IPS-20b (cell line): ENCODE results near the gene A2ML1.
A peak's percentile ranks its signal among the peaks of the same experiment; 100 is the strongest.
"Not testable (repeated sequence)": the region's sequence is repeated elsewhere in the genome, so short reads cannot be mapped to it uniquely, and the experiment has no call there.

Experiments
- H3K27ac ChIP-seq: one replicate; pipeline ENCODE4 v1.5.1; 2013; ENCODE audit warnings: low read length
- H3K27me3 ChIP-seq: 2 replicates; pipeline ENCODE4 v1.6.1; 2013; ENCODE audit warnings: mild to moderate bottlenecking, low read length, inconsistent platforms; ENCODE audit not compliant: insufficient read depth
- H3K36me3 ChIP-seq: 2 replicates; pipeline ENCODE4 v1.6.1; 2013; ENCODE audit warnings: low read depth, mild to moderate bottlenecking, inconsistent platforms, low read length, moderate library complexity; ENCODE audit not compliant: insufficient read depth
- H3K4me1 ChIP-seq: 2 replicates; pipeline ENCODE4 v1.6.1; 2013; ENCODE audit warnings: mild to moderate bottlenecking, control low read depth, inconsistent platforms, low read length, moderate library complexity; ENCODE audit not compliant: insufficient read depth
- H3K4me3 ChIP-seq: 2 replicates; pipeline ENCODE4 v1.5.1; 2013; ENCODE audit warnings: mild to moderate bottlenecking, low read length, inconsistent platforms
- H3K9ac ChIP-seq: 2 replicates; pipeline ENCODE4 v1.6.1; 2013; ENCODE audit warnings: low read depth, mild to moderate bottlenecking, inconsistent platforms, low read length, moderate library complexity
- H3K9me3 ChIP-seq: 2 replicates; pipeline ENCODE4 v1.6.1; 2013; ENCODE audit warnings: mild to moderate bottlenecking, low read depth, low read length, inconsistent platforms; ENCODE audit not compliant: insufficient read depth

A2ML1 gene

DNA sequence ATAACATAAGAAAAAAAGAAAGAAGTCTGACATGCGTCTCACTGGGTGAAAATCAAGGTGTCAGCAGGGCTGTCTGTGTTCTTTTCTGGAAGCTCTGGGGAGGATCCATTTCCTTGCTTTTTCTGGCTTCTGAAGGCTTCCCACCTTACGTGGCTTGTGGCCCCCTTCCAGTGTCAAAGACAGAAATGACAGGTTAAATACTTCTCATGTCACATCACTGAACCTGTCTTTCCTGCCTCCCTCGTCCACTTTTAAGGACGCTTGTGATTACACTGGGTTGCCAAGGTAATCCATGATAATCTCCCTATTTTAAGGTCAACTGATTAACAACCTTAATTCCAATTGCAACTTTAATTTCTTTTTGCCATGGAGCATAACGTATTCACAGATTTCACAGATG lies 87.3 kb downstream of the A2ML1 start:
- H3K4me3 ChIP-seq = no peak overlapping the region
- H3K9ac ChIP-seq = peak overlapping the region; percentile 95; the same call in 1 of the 2 replicates
- no peaks in the 10 kb centered on the region for H3K36me3 ChIP-seq
- H3K27me3 ChIP-seq = no peaks in the 10 kb centered on the region
- H3K27ac ChIP-seq = peak overlapping the region; percentile 97
- H3K9me3 ChIP-seq = no peaks in the 10 kb centered on the region
- peaks cover 48% of the 10 kb centered on the region for H3K4me1 ChIP-seq

DNA sequence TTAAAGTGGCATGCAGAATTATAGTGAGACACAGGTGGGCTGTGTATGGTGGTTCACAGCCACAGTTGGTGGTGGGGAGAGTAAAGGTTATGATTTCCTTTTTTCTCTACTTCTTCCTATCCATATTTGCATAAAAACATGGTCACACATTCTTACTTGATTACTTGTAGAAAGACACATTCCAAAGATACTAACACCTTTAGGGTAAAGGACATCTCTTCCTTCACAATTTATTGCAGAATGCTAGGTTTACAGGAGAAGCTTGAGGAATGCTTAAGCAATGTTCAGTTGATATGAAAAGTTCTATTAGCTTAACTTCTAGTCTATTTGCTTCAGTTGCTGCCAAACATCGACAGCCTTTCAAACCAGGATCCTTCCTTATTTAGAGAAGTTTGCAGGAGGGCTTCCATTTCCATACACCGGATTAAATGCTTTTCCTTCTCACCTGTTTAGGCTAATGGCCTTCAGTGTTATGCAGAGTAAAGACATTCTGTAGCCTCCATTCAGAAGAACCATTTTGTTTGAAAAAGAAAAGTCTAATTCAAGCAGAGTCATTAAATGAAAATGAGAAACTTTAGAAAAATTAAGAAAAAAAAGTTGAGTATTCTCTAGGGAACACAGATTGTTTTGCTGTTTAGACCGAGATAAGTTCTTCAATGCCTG lies 89.3 kb downstream of the A2ML1 start:
- Histone ChIP-seq H3K4me3 (peak overlapping the region; percentile 81), H3K27me3 (no peaks in the 10 kb centered on the region), H3K9me3 (no peaks in the 10 kb centered on the region), H3K4me1 (peaks cover 44% of the 10 kb centered on the region), H3K9ac (peak overlapping the region; percentile 95), H3K36me3 (peaks cover 15% of the 10 kb centered on the region; the same call in 1 of the 2 replicates), H3K27ac (peak overlapping the region; percentile 97)

DNA sequence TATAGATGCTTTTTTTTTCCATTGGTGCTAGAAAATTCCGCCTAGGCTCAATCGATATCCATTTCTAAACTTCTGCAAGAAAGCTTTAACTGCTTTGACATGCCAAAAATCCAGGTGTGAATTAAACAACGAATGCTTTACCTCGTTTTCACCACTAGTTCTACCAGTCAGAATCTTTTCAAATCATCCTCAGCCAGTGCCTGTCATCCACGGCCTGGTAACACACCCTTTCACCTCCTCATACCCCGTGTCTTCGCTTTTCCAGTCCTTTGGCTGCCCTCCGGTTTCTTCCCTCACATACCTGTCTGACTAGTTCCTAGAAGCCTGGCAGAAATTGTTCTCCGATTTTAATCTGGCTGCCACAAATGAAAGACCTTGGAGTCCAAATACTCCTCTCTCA lies 90.5 kb downstream of the A2ML1 start:
- peaks cover 26% of the 10 kb centered on the region for H3K36me3 ChIP-seq
- peak overlapping the region; percentile 97 for H3K27ac ChIP-seq
- no peaks in the 10 kb centered on the region for H3K27me3 ChIP-seq
- peaks cover 35% of the 10 kb centered on the region for H3K4me1 ChIP-seq
- no peaks in the 10 kb centered on the region for H3K9me3 ChIP-seq
- peak overlapping the region; percentile 95 for H3K9ac ChIP-seq
- H3K4me3 ChIP-seq = peak overlapping the region; percentile 81

DNA sequence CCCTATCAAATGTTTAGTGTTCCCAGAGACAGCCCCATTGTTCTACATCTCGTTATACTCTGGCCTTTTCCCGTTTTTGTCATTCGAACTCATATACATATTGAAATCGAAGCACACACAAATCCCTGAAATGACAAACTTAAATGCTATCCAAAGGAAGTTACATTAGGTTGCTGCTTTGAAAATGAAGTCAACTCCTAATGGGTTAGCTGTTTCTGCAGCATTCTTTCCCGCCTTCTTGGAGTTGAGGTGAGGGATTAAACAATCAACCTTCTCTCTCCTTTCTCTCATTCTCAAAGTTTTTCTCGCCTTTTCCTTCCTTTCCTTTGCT lies 91.2 kb downstream of the A2ML1 start:
- Histone ChIP-seq H3K36me3 (peaks cover 34% of the 10 kb centered on the region), H3K9me3 (no peaks in the 10 kb centered on the region), H3K27ac (peak overlapping the region; percentile 97)

GRCh38 chr12:8914033-8914715 lies 91.8 kb downstream of the A2ML1 start, which contains the start of gene PHC1:
Gene PHC1 (plus strand): TSS chr12:8914509. CDS start chr12:8917678, 3,169 bp downstream.
- H3K9ac ChIP-seq = peak within 1 kb of the TSS; percentile 95
- H3K9me3 ChIP-seq, H3K27me3 ChIP-seq: not testable (repeated sequence)
- H3K4me1 ChIP-seq = peaks cover 35% of the 10 kb centered on the region
- peaks cover 39% of the 10 kb centered on the region for H3K36me3 ChIP-seq
- H3K27ac ChIP-seq = peak within 1 kb of the TSS; percentile 97
- peak within 1 kb of the TSS; percentile 96 for H3K4me3 ChIP-seq

More for the DNA sequence above, 91.2 kb downstream of the A2ML1 start:
- H3K4me3 ChIP-seq = peak overlapping the region; percentile 81
- peaks cover 35% of the 10 kb centered on the region for H3K4me1 ChIP-seq
- no peaks in the 10 kb centered on the region for H3K27me3 ChIP-seq
- H3K9ac ChIP-seq = peak overlapping the region; percentile 95

GRCh38 chr12:8914716-8915526 lies 92.5 kb downstream of the A2ML1 start:
- Histone ChIP-seq H3K4me3 (peak overlapping the region; percentile 96), H3K27me3 (no peaks in the 10 kb centered on the region), H3K27ac (peak overlapping the region; percentile 73), H3K4me1 (peaks cover 33% of the 10 kb centered on the region), H3K9ac (peak overlapping the region; percentile 95), H3K36me3 (peaks cover 46% of the 10 kb centered on the region), H3K9me3 (no peaks in the 10 kb centered on the region)

DNA sequence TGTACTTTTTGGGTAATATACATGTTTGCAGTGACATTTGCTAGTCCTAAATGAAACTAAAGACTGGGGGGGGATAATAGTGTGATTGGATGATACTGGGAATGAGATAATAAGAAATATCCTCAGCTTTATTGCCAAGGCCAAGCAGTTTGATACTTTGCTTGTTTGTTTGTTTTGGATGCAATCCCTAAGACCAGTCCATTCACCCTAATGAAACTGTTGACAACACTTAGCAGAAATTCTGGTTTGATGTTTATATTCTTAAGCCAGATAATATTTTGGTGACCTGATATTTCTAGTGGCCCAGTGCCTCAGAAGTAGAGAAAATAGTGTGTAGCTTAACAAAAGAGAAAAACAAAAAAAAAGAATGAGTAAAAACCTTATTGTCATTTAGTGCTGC lies 93.7 kb downstream of the A2ML1 start:
- no peaks in the 10 kb centered on the region for H3K27me3 ChIP-seq
- H3K9me3 ChIP-seq = no peaks in the 10 kb centered on the region
- H3K9ac ChIP-seq = peak overlapping the region; percentile 95
- H3K4me3 ChIP-seq = peak overlapping the region; percentile 96
- peaks cover 58% of the 10 kb centered on the region for H3K36me3 ChIP-seq
- peak overlapping the region; percentile 73 for H3K27ac ChIP-seq
- H3K4me1 ChIP-seq = peaks cover 21% of the 10 kb centered on the region

DNA sequence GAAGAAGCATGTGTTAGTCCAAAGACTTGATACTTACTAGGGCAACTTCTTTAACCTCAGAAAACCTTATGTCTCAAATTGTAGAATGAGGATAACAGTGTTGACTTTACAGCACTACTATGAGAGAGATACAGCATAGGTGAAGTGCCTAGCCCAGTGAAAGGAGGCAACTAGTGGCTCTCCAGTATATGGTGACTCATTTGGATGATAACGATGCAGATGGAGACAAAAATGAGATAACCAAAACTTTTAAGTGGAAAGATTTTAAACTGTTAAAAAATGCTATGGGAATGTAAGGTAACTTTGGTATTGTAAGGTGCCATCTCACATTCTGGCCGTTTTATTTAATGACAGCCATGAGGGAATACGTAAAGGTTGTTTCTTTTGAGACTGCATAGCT lies 94.6 kb downstream of the A2ML1 start:
- Histone ChIP-seq H3K27me3 (no peaks in the 10 kb centered on the region), H3K27ac (peak overlapping the region; percentile 2), H3K36me3 (peaks cover 67% of the 10 kb centered on the region), H3K4me3 (peak overlapping the region; percentile 96), H3K9ac (peak overlapping the region; percentile 95; the same call in 1 of the 2 replicates), H3K4me1 (peaks cover 15% of the 10 kb centered on the region), H3K9me3 (no peaks in the 10 kb centered on the region)

DNA sequence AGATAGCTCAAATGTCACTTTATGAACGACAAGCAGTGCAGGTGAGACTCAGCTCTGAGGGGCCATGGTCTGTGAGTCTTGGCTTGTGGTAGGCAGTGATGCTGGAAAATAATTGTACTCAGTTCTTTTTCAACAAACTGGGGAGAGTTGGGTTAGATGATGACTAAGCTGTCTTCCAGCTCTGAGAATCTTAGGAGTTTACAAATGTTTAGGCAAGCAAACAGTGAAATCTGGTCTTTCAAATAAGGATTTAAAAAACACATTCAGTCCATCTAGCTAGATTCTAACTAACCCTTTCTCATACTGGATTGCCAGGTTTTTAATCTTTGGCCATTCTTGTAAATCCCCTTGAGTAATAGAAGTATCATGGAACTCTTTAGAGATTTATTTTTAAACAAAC lies 95.3 kb downstream of the A2ML1 start:
- H3K4me3 ChIP-seq = peak overlapping the region; percentile 96; the same call in 1 of the 2 replicates
- peaks cover 8% of the 10 kb centered on the region for H3K4me1 ChIP-seq
- H3K27me3 ChIP-seq = no peaks in the 10 kb centered on the region
- no peak overlapping the region for H3K27ac ChIP-seq
- H3K9me3 ChIP-seq = no peaks in the 10 kb centered on the region
- peak overlapping the region; percentile 95; the same call in 1 of the 2 replicates for H3K9ac ChIP-seq
- H3K36me3 ChIP-seq = peaks cover 74% of the 10 kb centered on the region

GRCh38 chr12:8919643-8920042 lies 97.2 kb downstream of the A2ML1 start:
- H3K9ac ChIP-seq, H3K4me3 ChIP-seq, H3K27me3 ChIP-seq, H3K4me1 ChIP-seq, H3K9me3 ChIP-seq, H3K27ac ChIP-seq: not testable (repeated sequence)
- peaks cover 93% of the 10 kb centered on the region for H3K36me3 ChIP-seq

- Histone ChIP-seq H3K27ac (no peak overlapping the region), H3K4me3 (no peak overlapping the region), H3K4me1 (no peaks in the 10 kb centered on the region; the same call in 1 of the 2 replicates), H3K9ac (no peak overlapping the region), H3K9me3 (no peaks in the 10 kb centered on the region), H3K36me3 (peaks cover 97% of the 10 kb centered on the region), H3K27me3 (no peaks in the 10 kb centered on the region)
Measured at GRCh38 chr12:8922544-8922943, 100.1 kb downstream of the A2ML1 start.
